GM18498 (cell line): Measurements from ENCODE around the gene ENTREP1.
"Not testable (repeated sequence)": the region's sequence is repeated elsewhere in the genome, so short reads cannot be mapped to it uniquely, and the experiment has no call there.

Source experiments
- ATAC-seq: cut with Tn5 transposase; IDR thresholded peaks from one replicate; pipeline ENCODE4 v1.9.1; 2021; ENCODE audit warnings: mild to moderate bottlenecking, moderate library complexity; ENCODE audit not compliant: unreplicated experiment

The ENTREP1 gene

GRCh38 chr9:69440254-69440955 lies 115.4 kb downstream of the ENTREP1 start:
- not testable (repeated sequence) for ATAC-seq
